Superior temporal gyrus (tissue), 1 donor: ENCODE measurements around the gene MRO.
A peak's percentile ranks its signal among the peaks of the same experiment; 100 is the strongest.
"Not testable (repeated sequence)": the region's sequence is repeated elsewhere in the genome, so short reads cannot be mapped to it uniquely, and the experiment has no call there.

Experiments
- DNase-seq: peaks from one replicate; pipeline ENCODE4 v3.0.0-alpha.2; 2016; ENCODE audit errors: extremely low spot score

MRO gene

GRCh38 chr18:50819728-50820378 is at the start of gene MRO:
TSS of gene MRO (minus strand) at chr18:50820016. CDS start at chr18:50809400, 10,616 bp downstream.
- peak; percentile 86 for DNase-seq

GRCh38 chr18:50869150-50869549 is 49.3 kb upstream of the MRO start:
- DNase-seq: no peak

DNA sequence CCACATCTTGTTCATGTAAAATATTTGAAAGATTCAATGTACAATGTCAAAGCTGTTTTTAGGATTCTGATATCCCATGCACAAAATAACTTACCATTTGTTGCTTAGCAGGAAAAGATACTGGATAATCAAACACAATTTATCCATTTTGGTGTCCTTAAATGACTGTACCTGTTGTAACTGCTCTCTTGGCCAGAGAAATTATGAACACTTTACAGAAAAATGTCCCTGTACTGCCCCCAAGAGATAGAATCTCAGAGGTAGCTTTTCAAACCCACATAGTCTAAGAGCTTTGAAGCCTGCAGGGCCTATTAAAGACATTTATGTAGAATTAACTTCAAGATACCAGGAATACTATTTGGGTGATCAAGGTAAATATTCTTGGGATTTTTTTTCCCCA is 46.9 kb upstream of the MRO start:
- DNase-seq: peak; percentile 60

DNA sequence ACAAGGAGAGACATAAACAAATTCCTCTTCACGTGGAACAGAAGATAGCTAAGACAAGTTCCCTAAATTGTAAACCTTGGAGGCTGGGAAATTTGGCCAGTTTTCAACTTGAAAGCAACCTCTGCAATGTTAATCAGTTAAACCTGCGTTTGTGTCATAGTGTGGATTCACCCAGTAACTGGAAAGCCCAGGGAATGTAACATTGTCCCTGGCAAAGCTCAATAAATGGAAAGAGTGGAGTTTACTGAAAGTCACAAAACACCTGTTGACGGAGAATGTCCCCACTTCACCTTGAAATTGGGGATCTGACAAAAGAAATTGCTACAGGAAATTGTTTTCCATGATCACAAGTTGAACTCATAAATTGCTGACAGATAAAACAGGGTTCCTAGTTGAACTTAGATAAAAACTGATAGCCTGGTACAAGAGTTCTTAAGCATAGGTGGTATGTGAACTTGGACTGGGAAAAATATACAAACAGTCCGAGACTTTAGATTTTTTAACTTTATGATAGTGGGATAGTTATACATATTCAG is 44.1 kb upstream of the MRO start:
- no peak for DNase-seq

DNA sequence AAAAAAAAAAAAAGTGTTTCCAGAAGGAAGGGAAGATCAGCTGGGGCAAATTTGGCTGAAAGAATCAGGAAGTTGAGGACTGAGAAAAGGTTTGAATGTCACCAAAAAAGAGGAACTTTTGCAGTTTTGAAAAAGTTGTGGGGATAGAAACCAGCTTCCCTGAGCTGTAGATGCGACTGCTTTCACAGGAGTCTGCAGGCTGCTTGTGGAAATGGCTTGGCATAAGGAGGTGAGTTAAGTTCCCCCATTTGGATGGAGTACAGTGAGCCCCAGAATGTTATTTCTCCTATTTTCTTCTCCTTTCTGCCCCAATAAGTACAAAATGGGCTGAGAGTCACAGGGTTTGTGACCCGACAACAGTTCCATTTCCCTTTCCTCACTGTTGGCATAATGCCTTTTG is 42.6 kb upstream of the MRO start:
- no peak for DNase-seq

- no peak for DNase-seq
These were observed 41.8 kb upstream of the MRO start for GRCh38 chr18:50861617-50862016.

DNA sequence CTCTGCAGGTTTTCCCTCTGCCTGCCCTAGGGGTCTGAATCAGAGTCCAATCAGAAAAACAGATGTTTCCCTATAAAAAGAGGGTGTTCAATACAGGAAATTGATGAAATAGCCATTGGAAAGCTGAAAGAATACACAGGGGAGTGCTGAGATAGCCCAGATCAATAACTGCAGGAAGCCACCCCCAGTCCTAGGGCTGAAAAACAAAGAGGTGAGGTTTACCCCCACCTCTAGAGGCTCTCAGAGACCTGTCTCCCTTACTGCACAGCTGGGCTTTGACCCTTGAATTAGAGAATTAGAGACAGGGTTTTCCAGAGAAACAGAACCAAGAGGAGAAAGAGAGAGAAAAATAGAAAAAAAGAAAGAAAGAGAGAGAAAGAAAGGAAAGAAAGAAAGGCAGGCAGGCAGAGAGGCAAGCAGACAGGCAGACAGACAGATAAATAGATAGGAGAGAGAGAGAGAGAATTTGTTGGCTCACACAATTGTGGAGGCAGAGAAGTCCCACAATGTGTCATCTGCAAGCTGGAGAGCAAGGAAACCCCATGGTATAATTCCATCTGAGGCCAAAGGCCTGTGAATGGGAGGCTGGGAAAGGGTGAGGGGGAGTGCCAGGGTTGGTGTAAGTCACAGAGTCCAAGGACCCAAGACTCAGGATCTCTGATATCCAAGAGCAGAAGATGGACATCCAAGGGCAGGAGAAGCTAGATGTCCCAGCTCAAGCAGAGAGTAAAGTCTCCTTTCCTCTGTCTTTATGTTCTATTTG is 40.2 kb upstream of the MRO start:
- no peak for DNase-seq

GRCh38 chr18:50857694-50858093 is 37.9 kb upstream of the MRO start:
- no peak for DNase-seq

- not testable (repeated sequence) for DNase-seq
These were observed 37.4 kb upstream of the MRO start for GRCh38 chr18:50857166-50857565.

- DNase-seq: no peak
These were observed 36.4 kb upstream of the MRO start for GRCh38 chr18:50855976-50856757.

GRCh38 chr18:50853863-50854271 is 34.1 kb upstream of the MRO start:
- DNase-seq: no peak

DNA sequence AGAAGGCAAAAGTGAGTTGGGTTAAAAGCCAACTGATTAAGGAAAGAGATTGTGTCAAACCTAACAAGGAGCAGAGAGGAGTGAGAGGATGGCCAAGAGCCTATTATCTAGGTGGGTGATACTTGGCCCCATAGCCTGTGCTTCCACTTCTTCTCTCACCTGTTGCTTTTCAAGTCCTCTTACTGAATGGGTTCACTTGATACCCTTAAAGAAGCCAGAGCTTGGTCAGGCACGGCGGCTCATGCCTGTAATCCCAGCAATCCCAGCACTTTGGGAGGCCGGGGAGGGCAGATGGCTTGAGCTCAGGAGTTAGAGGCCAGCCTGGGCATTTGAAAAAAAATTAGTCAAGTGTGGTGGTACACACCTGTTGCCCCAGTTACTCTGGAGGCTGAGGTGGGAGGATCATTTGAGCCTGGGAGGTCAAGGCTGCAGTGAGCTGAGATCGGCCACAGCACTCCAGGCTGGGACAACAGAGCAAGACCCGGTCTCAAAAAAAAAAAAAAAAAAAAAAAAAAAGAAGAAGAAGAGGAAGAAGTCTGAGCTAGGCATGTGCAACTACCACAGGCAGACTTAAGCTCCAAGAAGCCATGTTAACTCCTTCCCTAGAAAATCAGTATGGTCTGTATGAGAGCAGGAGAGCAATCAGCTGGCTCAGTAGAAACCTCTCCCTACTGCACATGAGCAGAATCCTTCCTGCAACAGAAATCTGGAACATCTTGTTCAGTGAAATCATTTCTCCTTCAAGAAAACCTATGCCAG is 30.7 kb upstream of the MRO start:
- no peak for DNase-seq

DNA sequence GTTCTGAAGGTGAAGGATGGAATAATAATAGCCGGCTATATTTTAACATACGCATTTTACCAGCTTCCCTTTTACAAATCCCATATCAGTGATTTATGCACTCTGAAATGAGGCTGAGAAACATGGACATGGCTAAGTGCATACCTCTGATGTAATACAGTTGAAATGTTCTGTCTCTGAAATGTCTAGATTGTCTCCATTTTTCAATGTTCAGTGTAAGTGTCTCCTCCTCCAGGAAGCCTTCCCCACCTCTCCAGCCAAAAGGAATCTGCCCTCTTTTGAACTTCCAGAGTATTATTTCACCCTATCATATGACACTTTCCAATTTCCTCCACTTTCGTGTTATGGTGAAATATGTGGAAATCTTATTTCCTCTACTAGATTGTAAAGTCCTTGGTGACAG is 29.6 kb upstream of the MRO start:
- no peak for DNase-seq

- DNase-seq: no peak
These were observed 29.2 kb upstream of the MRO start for GRCh38 chr18:50848991-50849390.

GRCh38 chr18:50848061-50848551 is 28.3 kb upstream of the MRO start:
- no peak for DNase-seq

- DNase-seq: peak; percentile 24
These were observed 27.4 kb upstream of the MRO start for GRCh38 chr18:50847192-50847591.

GRCh38 chr18:50844960-50845359 is 25.1 kb upstream of the MRO start:
- no peak for DNase-seq

GRCh38 chr18:50844554-50844953 is 24.7 kb upstream of the MRO start:
- DNase-seq: no peak

- DNase-seq: no peak
These were observed 23.0 kb upstream of the MRO start for GRCh38 chr18:50842846-50843245.

- no peak for DNase-seq
These were observed 20.2 kb upstream of the MRO start for GRCh38 chr18:50839996-50840395.

DNA sequence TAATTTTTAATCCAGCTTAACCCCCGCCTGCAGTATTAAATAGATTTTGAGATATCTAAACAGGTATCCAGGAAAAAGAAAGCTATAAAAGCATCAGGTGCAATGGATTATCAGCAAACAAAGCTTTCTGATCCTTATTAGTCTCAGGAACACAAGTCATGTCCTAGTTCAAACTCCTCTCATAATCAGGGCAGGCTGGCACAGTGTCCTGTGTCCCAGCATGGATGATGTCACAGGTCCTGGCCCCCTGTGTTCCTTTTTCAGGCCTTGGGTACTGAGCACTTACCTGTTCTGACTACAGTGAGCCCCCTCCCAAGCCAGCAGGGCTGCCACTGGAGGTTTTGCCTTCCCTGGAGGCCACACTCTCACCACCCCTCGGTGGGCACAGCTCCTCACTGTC is 19.5 kb upstream of the MRO start:
- DNase-seq: no peak
